Measurements from ENCODE around the gene RANBP9.

- TF ChIP-seq CTCF (tag by site-specific recombination; IDR thresholded peaks at IDR 0.05) = no peak
- TF ChIP-seq PBX3 (CRISPR knock-in tag; IDR thresholded peaks at IDR 0.05) = no peak
- no peak for TF ChIP-seq ZNF76 (tag by site-specific recombination; IDR thresholded peaks at IDR 0.05; ENCODE audit: borderline replicate concordance, low read depth)
- no peak for TF ChIP-seq ZNF561 (tag by site-specific recombination; IDR thresholded peaks at IDR 0.05; ENCODE audit: borderline replicate concordance)
- TF ChIP-seq OSR2 (tag by site-specific recombination; IDR thresholded peaks at IDR 0.05) = peak; percentile 96
- TF ChIP-seq PRDM6 (tag by site-specific recombination; IDR thresholded peaks at IDR 0.05) = no peak
- no peak for TF ChIP-seq AEBP2 (tag by site-specific recombination; IDR thresholded peaks at IDR 0.05; ENCODE audit: borderline replicate concordance)
- TF ChIP-seq ZNF350 (tag by site-specific recombination; IDR thresholded peaks at IDR 0.05) = no peak
- no peak for TF ChIP-seq ZNF664 (tag by site-specific recombination; IDR thresholded peaks at IDR 0.05)
- TF ChIP-seq ZNF10 (tag by site-specific recombination; IDR thresholded peaks at IDR 0.05) = no peak
- no peak for TF ChIP-seq ZNF274 (IDR thresholded peaks at IDR 0.05; ENCODE audit: low read length)
- TF ChIP-seq ZNF274 (tag by site-specific recombination; IDR thresholded peaks at IDR 0.05; ENCODE audit: borderline replicate concordance) = no peak
These were observed 33.8 kb downstream of the RANBP9 start for GRCh38 chr6:13677878-13678254.
